ENCODE results near the gene OLFML3. TPM values are rescaled to one million over a fixed set of nuclear protein-coding genes. Genes with fewer than 3 reads are reported as not detected.
A peak's percentile ranks its signal among the peaks of the same experiment; 100 is the strongest.

Gene OLFML3
- total RNA-seq, 2 experiments from 2014 or later: 0.10 TPM; not detected in 1

DNA sequence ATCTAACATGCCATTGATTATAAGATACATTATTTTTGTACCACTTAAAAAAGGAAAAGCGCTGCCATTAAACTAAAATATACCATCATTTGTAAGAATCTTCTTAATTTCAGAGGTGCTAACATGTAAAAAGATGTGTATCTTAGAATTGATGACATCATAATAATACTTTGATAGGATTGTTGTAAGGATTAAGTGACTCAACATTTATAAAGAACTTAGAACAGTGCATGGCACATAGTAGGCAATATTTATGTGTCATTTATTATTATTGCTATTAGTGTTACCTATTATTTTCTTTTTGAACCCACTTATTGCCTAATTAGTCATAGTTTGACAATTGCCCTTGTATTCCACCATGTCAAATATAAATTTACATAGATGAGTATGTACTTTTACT, 28.4 kb upstream of the OLFML3 start:
- intact Hi-C loops (cut with micrococcal nuclease): no loop called here
- peaks cover 76% of the 10 kb centered on the region for H3K4me1 Mint-ChIP-seq (ENCODE audit: low read depth)
- H3K36me3 Mint-ChIP-seq (ENCODE audit: low read depth): peaks cover 16% of the 10 kb centered on the region
- DNase-seq: no peak
- no peak overlapping the region for H3K27ac Mint-ChIP-seq
- CTCF ChIA-PET: interaction anchor here (0.6 to 1.6 kb wide), 4 partner anchors 10 to 22 kb away, joined by 3 to 6 read pairs (median 4); partner anchors contain the start of gene HIPK1
- H3K27me3 Mint-ChIP-seq (ENCODE audit: low read depth): no peaks in the 10 kb centered on the region
- H3K9me3 Mint-ChIP-seq: no peaks in the 10 kb centered on the region
- H3K4me3 Mint-ChIP-seq: no peak overlapping the region

DNA sequence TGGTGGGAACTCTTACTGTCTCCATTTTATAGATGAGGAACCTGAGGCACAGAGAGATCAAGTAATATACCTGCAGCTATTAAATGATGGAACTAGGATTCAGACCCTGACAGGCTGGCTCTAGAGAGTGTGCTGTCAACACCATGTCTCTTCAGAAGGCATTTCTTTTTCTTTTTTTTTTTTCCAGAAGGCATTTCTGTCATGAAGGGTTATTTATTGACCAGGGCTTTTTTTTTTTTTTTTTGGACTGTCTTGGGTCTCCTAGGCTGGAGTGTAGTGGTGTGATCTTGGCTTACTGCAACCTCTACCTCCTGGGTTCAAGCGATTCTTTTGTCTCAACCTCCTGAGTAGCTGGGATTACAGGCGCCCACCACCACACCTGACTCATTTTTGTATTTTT, 27.6 kb upstream of the OLFML3 start:
- Mint-ChIP-seq H3K9me3 (no peaks in the 10 kb centered on the region), H3K27ac (no peak overlapping the region), H3K27me3 (ENCODE audit: low read depth) (no peaks in the 10 kb centered on the region), H3K4me3 (no peak overlapping the region), H3K4me1 (ENCODE audit: low read depth) (peaks cover 71% of the 10 kb centered on the region), H3K36me3 (ENCODE audit: low read depth) (peaks cover 21% of the 10 kb centered on the region)
- intact Hi-C loops (cut with micrococcal nuclease): no loop called here
- no peak for DNase-seq
- CTCF ChIA-PET: interaction anchor here (1.6 kb wide), 1 partner anchor 23 kb away, joined by 6 read pairs; the partner anchor contains the start of gene HIPK1

DNA sequence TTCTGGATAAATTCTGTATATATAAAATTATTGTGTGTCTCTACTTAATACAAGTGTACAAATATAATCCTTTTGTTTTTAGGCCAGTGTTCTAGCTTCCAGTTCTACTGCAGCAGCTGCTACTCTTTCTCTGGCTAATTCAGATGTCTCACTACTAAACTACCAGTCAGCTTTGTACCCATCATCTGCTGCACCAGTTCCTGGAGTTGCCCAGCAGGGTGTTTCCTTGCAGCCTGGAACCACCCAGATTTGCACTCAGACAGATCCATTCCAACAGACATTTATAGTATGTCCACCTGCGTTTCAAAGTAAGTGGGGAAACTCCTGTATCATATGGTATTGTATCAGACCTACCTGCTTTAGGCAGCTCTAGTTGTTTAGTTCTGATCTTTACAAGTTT, 21.3 kb upstream of the OLFML3 start:
- DNase-seq: no peak
- no peaks in the 10 kb centered on the region for H3K27me3 Mint-ChIP-seq (ENCODE audit: low read depth)
- intact Hi-C loops (cut with micrococcal nuclease): no loop called here
- no peaks in the 10 kb centered on the region for H3K9me3 Mint-ChIP-seq
- H3K4me3 Mint-ChIP-seq: no peak overlapping the region
- peaks cover 25% of the 10 kb centered on the region for H3K4me1 Mint-ChIP-seq (ENCODE audit: low read depth)
- H3K27ac Mint-ChIP-seq: no peak overlapping the region
- CTCF ChIA-PET: interaction anchor here (1.0 to 1.2 kb wide), 2 partner anchors 8 to 22 kb away, joined by 3 to 5 read pairs; no protein-coding TSS in a partner anchor
- peaks cover 44% of the 10 kb centered on the region for H3K36me3 Mint-ChIP-seq (ENCODE audit: low read depth)

DNA sequence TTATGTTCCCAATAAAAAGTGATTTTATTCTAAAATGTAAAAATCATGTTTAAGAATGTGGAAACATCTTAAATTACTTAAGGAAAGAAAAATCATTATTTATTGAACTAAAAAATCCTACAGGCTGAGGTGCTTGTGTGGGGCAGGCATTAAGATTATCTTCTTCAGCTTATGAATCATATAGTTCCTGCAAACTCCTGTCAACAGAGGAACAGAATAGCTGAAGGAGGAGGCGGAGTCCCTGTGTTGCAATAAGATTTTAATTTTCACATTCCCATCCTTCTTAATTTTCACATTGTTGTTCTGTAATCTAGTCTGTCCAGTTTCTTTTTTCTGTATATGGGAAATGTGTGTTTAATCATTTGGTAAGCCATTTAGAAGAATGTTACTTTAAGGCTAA, 20.6 kb upstream of the OLFML3 start:
- H3K36me3 Mint-ChIP-seq (ENCODE audit: low read depth): peaks cover 45% of the 10 kb centered on the region

DNA sequence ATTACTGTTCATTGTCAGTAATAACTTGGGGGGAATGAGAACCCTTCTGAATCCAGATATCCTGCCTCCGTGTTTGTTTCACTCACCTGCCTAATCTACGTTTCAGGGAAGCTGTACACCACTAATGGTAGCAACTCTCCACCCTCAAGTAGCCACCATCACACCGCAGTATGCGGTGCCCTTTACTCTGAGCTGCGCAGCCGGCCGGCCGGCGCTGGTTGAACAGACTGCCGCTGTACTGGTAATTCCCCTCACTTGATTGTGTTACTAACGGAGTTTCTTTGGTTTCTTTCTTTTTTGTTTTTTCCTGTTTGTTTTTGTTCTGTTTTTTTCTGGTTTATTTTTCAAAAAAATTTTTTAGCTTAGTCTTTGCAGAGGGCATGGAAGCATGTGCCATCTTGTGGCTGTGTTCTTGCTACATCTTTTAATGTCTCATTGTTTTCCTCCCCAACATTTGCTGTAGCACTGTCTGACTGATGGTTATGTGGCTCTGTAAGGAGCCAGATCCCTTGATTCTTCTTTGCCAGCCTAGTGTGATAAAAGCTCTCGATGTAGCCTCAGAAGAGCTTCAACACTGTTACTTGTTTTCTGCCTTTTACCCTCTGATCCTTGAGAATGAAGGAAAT, 15.9 kb upstream of the OLFML3 start:
- Mint-ChIP-seq H3K4me1 (ENCODE audit: low read depth) (peaks cover 1% of the 10 kb centered on the region), H3K27ac (no peak overlapping the region), H3K27me3 (ENCODE audit: low read depth) (no peaks in the 10 kb centered on the region), H3K4me3 (no peak overlapping the region), H3K9me3 (no peaks in the 10 kb centered on the region), H3K36me3 (ENCODE audit: low read depth) (peaks cover 52% of the 10 kb centered on the region)
- CTCF ChIA-PET: interaction anchor here (0.6 to 2.3 kb wide), 7 partner anchors 13 to 270 kb away, joined by 3 to 8 read pairs (median 4); partner anchors contain the start of genes HIPK1 and OLFML3
- intact Hi-C loops (cut with micrococcal nuclease): no loop called here
- DNase-seq: no peak

More for the DNA sequence above, 20.6 kb upstream of the OLFML3 start:
- DNase-seq: no peak
- CTCF ChIA-PET: interaction anchor here (1.2 kb wide), 1 partner anchor 23 kb away, joined by 3 read pairs; no protein-coding TSS in a partner anchor
- Mint-ChIP-seq H3K27ac (no peak overlapping the region), H3K27me3 (ENCODE audit: low read depth) (no peaks in the 10 kb centered on the region), H3K4me3 (no peak overlapping the region), H3K9me3 (no peaks in the 10 kb centered on the region), H3K4me1 (ENCODE audit: low read depth) (peaks cover 21% of the 10 kb centered on the region)
- intact Hi-C loops (cut with micrococcal nuclease): no loop called here

DNA sequence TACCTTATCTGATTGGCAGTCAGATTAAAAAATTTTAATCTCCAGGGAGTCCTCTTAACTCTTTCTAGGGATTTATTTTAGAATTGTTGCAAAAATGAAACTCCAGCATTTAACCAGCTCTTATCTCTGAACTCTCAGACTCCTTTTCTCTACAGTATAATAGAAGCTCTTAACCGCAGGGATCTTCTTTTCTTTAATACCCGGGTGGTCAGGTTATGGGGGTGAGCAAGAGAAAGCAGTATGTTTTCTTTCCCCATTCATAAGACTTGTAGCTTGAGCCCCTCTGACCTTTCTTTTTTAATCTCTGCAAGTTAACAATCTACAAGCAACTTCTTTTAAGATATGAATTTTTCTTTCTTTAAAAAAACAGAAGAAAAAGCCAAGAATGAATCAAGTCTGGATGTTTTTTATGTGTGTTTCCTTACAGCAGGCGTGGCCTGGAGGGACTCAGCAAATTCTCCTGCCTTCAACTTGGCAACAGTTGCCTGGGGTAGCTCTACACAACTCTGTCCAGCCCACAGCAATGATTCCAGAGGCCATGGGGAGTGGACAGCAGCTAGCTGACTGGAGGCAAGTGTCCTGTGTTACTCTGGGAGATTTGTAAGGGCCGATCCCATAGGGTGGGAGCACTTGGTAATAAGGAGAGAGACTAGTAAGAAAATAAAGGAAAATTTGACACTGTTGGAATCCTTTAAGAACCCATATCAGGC, 13.4 kb upstream of the OLFML3 start:
- Mint-ChIP-seq H3K27ac (no peak overlapping the region), H3K4me3 (no peak overlapping the region), H3K36me3 (ENCODE audit: low read depth) (peaks cover 63% of the 10 kb centered on the region), H3K27me3 (ENCODE audit: low read depth) (no peaks in the 10 kb centered on the region), H3K4me1 (ENCODE audit: low read depth) (no peaks in the 10 kb centered on the region), H3K9me3 (no peaks in the 10 kb centered on the region)
- CTCF ChIA-PET: interaction anchor here (0.6 to 1.5 kb wide), 3 partner anchors 37 to 194 kb away, joined by 3 to 4 read pairs (median 3); partner anchors contain the start of gene HIPK1
- DNase-seq: no peak
- intact Hi-C loops (cut with micrococcal nuclease): no loop called here

DNA sequence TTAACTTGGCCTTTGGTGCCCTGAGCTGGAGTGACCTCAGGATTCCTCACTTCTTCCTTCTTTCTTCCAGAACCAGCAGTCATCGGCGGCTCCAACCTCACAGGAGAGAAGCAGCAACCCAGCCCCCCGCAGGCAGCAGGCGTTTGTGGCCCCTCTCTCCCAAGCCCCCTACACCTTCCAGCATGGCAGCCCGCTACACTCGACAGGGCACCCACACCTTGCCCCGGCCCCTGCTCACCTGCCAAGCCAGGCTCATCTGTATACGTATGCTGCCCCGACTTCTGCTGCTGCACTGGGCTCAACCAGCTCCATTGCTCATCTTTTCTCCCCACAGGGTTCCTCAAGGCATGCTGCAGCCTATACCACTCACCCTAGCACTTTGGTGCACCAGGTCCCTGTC, 6.3 kb upstream of the OLFML3 start:
- peaks cover 31% of the 10 kb centered on the region for H3K4me1 Mint-ChIP-seq (ENCODE audit: low read depth)
- no peaks in the 10 kb centered on the region for H3K27me3 Mint-ChIP-seq (ENCODE audit: low read depth)
- CTCF ChIA-PET: no interaction called here
- DNase-seq: no peak
- no peaks in the 10 kb centered on the region for H3K9me3 Mint-ChIP-seq
- intact Hi-C loops (cut with micrococcal nuclease): loop anchor here (10.0 kb wide), 1 partner anchor 182 kb away; the partner anchor contains the start of gene SYT6
- H3K4me3 Mint-ChIP-seq: no peak overlapping the region
- peaks cover 34% of the 10 kb centered on the region for H3K36me3 Mint-ChIP-seq (ENCODE audit: low read depth)
- H3K27ac Mint-ChIP-seq: no peak overlapping the region

DNA sequence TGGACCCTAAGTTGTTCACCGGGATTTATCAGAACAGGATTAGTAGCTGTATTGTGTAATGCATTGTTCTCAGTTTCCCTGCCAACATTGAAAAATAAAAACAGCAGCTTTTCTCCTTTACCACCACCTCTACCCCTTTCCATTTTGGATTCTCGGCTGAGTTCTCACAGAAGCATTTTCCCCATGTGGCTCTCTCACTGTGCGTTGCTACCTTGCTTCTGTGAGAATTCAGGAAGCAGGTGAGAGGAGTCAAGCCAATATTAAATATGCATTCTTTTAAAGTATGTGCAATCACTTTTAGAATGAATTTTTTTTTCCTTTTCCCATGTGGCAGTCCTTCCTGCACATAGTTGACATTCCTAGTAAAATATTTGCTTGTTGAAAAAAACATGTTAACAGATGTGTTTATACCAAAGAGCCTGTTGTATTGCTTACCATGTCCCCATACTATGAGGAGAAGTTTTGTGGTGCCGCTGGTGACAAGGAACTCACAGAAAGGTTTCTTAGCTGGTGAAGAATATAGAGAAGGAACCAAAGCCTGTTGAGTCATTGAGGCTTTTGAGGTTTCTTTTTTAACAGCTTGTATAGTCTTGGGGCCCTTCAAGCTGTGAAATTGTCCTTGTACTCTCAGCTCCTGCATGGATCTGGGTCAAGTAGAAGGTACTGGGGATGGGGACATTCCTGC, 3.9 kb upstream of the OLFML3 start:
- Mint-ChIP-seq H3K27ac (peak overlapping the region; percentile 26), H3K4me3 (no peak overlapping the region), H3K9me3 (no peaks in the 10 kb centered on the region), H3K27me3 (ENCODE audit: low read depth) (no peaks in the 10 kb centered on the region), H3K4me1 (ENCODE audit: low read depth) (peaks cover 42% of the 10 kb centered on the region), H3K36me3 (ENCODE audit: low read depth) (peaks cover 17% of the 10 kb centered on the region)
- intact Hi-C loops (cut with micrococcal nuclease): loop anchor here (2.0 to 10.0 kb wide), 4 partner anchors 29 to 697 kb away; partner anchors contain the start of genes DENND2C and SYT6
- peak; percentile 27 for DNase-seq
- CTCF ChIA-PET: interaction anchor here (0.6 to 5.8 kb wide), 3 partner anchors 12 to 359 kb away, joined by 4 to 46 read pairs (median 5); no protein-coding TSS in a partner anchor

DNA sequence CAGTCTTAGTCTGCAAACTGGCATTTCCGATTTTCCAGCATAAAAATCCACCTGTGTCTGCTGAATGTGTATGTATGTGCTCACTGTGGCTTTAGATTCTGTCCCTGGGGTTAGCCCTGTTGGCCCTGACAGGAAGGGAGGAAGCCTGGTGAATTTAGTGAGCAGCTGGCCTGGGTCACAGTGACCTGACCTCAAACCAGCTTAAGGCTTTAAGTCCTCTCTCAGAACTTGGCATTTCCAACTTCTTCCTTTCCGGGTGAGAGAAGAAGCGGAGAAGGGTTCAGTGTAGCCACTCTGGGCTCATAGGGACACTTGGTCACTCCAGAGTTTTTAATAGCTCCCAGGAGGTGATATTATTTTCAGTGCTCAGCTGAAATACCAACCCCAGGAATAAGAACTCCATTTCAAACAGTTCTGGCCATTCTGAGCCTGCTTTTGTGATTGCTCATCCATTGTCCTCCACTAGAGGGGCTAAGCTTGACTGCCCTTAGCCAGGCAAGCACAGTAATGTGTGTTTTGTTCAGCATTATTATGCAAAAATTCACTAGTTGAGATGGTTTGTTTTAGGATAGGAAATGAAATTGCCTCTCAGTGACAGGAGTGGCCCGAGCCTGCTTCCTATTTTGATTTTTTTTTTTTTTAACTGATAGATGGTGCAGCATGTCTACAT, 2.5 kb upstream of the OLFML3 start:
- no peak for DNase-seq
- intact Hi-C loops (cut with micrococcal nuclease): loop anchor here (5.0 to 10.0 kb wide), 3 partner anchors 178 to 696 kb away; partner anchors contain the start of genes DENND2C and SYT6
- Mint-ChIP-seq H3K27me3 (ENCODE audit: low read depth) (no peaks in the 10 kb centered on the region), H3K4me3 (no peak overlapping the region), H3K4me1 (ENCODE audit: low read depth) (peaks cover 42% of the 10 kb centered on the region), H3K9me3 (no peaks in the 10 kb centered on the region), H3K27ac (no peak overlapping the region), H3K36me3 (ENCODE audit: low read depth) (peaks cover 14% of the 10 kb centered on the region)
- CTCF ChIA-PET: interaction anchor here (0.6 to 5.8 kb wide), 9 partner anchors 13 to 592 kb away, joined by 3 to 46 read pairs (median 4); partner anchors contain the start of gene HIPK1

DNA sequence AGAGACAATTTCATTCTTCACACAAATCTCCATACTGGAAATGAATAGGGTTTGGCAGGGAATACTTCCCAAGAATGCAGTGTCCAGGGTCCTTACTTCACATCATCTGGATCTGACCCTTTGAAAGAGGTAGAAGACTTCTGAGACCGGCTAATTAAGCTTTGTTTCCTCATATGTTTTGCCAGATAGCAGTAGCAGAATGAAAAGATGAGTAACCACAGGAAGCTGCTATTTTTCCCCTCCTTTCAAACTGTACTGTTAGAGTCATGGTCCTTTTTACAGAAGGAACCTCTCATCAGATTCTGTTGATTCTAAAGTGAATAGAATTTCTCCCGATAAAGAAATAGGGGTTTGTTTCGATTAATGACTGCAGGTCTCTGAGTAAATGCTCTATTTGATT, 1.4 kb upstream of the OLFML3 start:
- Mint-ChIP-seq H3K27me3 (ENCODE audit: low read depth) (no peaks in the 10 kb centered on the region), H3K4me3 (no peak overlapping the region), H3K4me1 (ENCODE audit: low read depth) (peaks cover 37% of the 10 kb centered on the region), H3K9me3 (no peaks in the 10 kb centered on the region), H3K27ac (no peak overlapping the region), H3K36me3 (ENCODE audit: low read depth) (peaks cover 6% of the 10 kb centered on the region)
- CTCF ChIA-PET: interaction anchor here (0.6 to 5.8 kb wide), 11 partner anchors 18 to 541 kb away, joined by 3 to 46 read pairs (median 5); partner anchors contain the start of gene HIPK1
- intact Hi-C loops (cut with micrococcal nuclease): loop anchor here (1.0 to 10.0 kb wide), 4 partner anchors 177 to 694 kb away; partner anchors contain the start of genes DENND2C and SYT6
- DNase-seq: no peak

DNA sequence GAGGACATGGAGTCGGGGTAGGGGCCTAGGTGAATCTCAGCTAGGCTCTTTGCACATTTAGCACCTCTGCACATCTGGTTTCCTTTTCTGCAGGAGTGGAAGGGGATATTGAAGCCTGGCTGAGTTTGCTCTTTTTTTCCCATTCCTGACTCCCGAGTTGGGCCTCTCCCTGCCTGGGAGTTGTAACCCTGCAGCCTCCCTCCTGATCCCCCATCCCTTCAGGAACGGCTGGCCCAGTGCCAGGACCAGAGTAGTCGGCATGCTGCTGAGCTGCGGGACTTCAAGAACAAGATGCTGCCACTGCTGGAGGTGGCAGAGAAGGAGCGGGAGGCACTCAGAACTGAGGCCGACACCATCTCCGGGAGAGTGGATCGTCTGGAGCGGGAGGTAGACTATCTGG, 836 bp downstream of the OLFML3 start:
- Mint-ChIP-seq H3K27me3 (ENCODE audit: low read depth) (no peaks in the 10 kb centered on the region), H3K36me3 (ENCODE audit: low read depth) (peaks cover 1% of the 10 kb centered on the region), H3K27ac (no peak overlapping the region), H3K4me1 (ENCODE audit: low read depth) (peaks cover 30% of the 10 kb centered on the region), H3K4me3 (no peak overlapping the region), H3K9me3 (no peaks in the 10 kb centered on the region)
- intact Hi-C loops (cut with micrococcal nuclease): no loop called here
- DNase-seq: no peak
- CTCF ChIA-PET: interaction anchor here (0.8 to 5.8 kb wide), 4 partner anchors 16 to 303 kb away, joined by 3 to 46 read pairs (median 6); no protein-coding TSS in a partner anchor

All from activated naive CD4-positive, alpha-beta T cell treated with anti-CD3 and anti-CD28 coated beads for 36 hours (primary cell).